Measurements from ENCODE around the gene SLX9.
"Not testable (repeated sequence)": the region's sequence is repeated elsewhere in the genome, so short reads cannot be mapped to it uniquely, and the experiment has no call there.

SLX9 gene

DNA sequence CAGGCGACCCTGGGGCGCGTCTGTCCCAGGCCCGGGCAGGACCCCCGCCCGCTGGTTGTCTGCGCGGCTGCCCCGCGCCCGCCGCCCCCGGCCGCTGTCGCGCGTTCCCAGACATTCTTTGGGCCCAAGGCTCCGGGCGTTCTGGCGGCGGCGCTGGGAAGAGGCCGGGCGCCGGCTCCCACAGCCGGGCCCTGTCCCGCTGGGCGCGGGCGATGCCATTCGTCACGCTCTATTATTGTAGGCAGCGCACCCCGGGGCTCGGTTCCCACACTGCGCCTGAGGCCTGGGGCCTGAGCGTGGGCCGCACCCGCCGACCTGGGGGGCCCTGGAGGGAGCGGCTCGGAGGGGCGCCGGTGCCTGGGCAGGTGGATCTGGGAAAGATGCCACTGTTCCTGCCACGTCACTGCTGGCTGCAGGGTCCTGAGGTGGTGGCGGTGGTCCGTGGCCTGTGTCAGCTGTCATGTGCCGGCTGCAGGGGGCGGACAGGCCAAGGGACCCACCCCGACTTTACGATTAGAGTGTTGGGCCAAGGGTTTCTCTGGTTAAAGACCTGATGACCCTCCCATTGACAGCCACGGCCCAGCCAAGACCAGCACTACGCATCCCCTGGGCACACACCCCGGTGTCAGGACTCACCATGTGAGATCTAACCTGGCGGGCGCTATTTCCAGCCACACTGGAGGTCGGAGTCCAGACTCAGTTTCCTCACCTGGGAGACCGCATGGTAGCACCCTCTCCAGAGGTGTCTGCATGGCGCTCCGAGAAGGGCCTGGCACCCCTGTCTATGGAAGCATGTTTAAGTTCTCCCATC, 79.5 kb downstream of the SLX9 start:
- DNase-seq (ENCODE audit: low read depth), result no peak
- H3K4me3 ChIP-seq (replicated peaks; ENCODE audit: low read depth, low read length), result no peak overlapping the region
- TF ChIP-seq, protein P1, sequence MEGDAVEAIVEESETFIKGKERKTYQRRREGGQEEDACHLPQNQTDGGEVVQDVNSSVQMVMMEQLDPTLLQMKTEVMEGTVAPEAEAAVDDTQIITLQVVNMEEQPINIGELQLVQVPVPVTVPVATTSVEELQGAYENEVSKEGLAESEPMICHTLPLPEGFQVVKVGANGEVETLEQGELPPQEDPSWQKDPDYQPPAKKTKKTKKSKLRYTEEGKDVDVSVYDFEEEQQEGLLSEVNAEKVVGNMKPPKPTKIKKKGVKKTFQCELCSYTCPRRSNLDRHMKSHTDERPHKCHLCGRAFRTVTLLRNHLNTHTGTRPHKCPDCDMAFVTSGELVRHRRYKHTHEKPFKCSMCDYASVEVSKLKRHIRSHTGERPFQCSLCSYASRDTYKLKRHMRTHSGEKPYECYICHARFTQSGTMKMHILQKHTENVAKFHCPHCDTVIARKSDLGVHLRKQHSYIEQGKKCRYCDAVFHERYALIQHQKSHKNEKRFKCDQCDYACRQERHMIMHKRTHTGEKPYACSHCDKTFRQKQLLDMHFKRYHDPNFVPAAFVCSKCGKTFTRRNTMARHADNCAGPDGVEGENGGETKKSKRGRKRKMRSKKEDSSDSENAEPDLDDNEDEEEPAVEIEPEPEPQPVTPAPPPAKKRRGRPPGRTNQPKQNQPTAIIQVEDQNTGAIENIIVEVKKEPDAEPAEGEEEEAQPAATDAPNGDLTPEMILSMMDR (IDR thresholded peaks at IDR 0.05; ENCODE audit: low read length, missing control alignments), result no peak

DNA sequence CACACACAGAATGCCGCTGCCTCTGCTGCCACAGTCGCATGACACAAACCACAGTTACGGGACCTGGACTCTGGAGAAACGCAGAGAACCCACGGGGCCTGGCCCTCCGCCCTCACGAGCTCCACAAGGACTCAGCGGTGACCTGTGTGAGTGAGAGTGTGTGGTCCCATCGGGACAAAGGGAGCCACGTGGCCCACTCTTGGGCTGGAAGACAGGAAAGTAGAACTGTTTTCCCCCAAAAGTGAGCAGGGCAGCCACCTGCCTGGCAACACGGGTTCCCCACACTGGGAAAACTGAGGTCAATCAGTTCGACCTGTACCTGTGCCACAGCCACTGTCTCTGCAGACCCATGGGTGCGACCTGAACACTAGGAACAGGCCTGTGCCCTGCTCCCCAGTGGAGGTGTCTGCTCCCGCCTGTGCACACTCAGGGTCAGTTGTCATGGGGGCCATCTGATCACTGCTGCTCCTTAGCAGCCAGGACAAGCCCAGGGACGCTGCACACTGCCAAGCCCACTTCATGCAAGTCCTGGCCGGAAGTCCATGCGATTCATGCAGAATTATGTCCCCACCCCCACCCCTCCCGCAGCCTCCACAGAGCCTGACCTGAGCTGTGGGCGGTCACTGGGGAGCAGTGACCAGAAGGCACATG, 80.2 kb downstream of the SLX9 start:
- no peak for DNase-seq (ENCODE audit: low read depth)
- no peak overlapping the region for H3K4me3 ChIP-seq (replicated peaks; ENCODE audit: low read depth, low read length)
- TF ChIP-seq, protein P1 (IDR thresholded peaks at IDR 0.05; ENCODE audit: low read length, missing control alignments), result no peak

DNA sequence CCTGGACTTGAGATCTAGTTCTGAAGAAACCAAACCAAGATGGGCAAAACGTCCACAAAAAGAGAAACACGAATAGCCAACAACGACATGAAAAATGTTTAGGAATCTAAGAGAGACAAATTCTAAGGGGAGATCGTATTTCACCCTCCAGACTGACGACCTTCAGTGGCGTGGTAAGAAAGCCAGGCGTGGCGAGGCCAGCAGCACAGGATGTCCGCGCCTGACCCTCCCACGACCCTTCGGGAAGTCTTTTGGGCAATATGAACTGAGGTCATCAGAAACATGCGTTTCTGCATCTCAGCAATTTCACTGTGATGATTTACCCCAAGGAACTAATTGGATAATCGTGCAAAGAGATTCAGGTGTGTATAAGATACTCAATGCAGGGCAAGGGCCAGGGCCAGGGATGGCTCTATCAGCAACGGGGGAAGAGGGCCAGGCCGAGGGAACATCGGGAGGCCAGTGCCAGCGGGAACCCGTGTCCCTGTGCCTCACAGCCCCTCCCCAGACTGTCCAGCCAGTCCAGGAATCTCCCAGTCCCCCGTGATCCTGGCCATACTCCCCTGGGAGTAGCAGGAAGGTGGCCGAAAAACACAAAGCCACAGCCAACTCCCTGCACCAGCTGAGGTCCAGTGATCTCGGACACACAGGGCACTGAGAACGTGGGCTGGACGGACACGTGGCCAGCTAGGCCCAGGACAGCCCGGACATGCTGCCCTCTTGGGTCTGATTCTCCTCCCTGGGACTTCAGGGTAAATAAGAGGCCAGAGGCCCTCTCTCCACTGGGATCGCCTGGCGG, 81.0 kb downstream of the SLX9 start:
- TF ChIP-seq, protein P1 (IDR thresholded peaks at IDR 0.05; ENCODE audit: low read length, missing control alignments), result no peak
- DNase-seq (ENCODE audit: low read depth), result no peak
- H3K4me3 ChIP-seq (replicated peaks; ENCODE audit: low read depth, low read length), result no peak overlapping the region

DNA sequence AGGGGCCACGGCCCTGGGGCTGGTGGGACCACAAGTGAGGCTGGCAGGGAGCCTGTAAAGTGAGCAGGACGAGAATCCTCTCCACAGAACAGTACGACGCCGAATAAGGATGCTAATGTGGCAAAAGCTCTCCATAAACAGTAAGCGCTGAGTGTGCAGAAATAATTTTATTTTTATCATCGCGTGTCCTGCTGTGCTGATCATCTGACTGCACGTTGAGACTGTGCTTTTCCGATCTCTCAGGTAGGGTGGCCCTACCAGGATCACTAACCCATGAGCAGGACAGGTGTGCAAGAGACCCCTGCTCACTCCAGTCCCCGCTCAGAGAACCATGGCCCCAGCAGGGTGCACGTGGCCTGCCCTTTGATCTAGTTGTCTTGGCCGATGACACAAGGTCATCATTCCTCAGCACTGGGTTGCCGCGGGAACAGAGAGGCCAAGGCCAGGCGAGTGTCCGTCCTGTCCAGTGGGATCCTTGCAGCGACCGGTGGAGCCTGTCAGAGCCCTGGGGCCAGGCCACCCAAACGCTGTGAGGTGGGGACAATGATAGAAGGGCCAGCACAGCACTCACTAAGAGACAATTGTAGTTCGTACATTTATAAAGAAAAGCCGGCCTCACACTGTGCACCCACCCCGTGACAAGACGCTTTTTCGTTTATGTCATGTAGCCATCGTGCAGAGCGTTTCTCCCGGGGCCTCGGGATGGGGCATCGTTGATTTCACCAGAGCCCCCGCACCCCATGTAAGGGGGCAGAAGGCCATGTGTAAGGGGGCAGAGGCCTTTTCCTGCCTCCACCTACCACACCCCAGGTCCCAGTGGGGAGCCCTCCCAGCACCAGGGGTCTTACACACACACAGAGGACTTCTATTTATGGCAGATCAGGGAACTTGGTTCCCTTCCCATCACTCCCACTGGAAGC, 81.9 kb downstream of the SLX9 start:
- H3K4me3 ChIP-seq (replicated peaks; ENCODE audit: low read depth, low read length), result no peak overlapping the region
- DNase-seq (ENCODE audit: low read depth), result no peak
- TF ChIP-seq, protein P1 (IDR thresholded peaks at IDR 0.05; ENCODE audit: low read length, missing control alignments), result no peak

DNA sequence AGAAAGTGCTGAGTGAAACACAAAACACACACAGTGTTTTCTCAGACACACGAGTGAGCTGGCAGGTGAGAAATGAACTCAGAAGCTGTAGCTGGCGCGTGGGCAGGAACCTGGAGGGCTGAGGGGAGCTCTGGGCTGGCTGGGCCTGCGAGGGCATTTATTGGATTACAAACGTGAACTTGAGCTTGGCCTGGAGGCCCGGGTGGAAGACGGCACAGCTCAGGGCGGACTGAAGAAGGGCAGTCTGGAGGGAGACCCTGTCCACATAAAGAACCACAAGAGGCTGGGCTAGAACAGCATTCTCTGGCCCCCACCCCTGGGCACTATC, 82.5 kb downstream of the SLX9 start:
- H3K4me3 ChIP-seq (replicated peaks; ENCODE audit: low read depth, low read length), result no peak overlapping the region
- no peak for DNase-seq (ENCODE audit: low read depth)
- TF ChIP-seq, protein P1 (IDR thresholded peaks at IDR 0.05; ENCODE audit: low read length, missing control alignments), result no peak

DNA sequence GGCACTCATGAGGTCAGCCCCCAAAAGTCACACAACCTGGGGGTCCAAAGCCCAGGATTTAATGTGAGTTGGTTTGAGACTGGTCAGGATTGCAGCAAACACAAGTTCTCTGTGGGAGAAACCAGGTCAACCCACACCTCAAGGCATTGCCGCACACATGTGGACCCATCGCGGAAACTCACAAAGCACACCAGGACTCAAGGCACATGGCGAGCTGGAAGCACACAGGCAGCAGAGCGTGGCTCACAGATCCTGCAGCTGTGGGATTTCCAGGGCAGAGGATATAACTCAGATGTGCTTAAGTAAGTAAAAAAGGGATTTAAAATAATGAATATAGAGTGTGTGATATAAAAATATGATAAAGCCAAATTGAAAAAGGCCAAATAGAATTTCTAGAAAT, 82.9 kb downstream of the SLX9 start:
- no peak for DNase-seq (ENCODE audit: low read depth)
- TF ChIP-seq, protein P1 (IDR thresholded peaks at IDR 0.05; ENCODE audit: low read length, missing control alignments), result no peak
- no peak overlapping the region for H3K4me3 ChIP-seq (replicated peaks; ENCODE audit: low read depth, low read length)

DNA sequence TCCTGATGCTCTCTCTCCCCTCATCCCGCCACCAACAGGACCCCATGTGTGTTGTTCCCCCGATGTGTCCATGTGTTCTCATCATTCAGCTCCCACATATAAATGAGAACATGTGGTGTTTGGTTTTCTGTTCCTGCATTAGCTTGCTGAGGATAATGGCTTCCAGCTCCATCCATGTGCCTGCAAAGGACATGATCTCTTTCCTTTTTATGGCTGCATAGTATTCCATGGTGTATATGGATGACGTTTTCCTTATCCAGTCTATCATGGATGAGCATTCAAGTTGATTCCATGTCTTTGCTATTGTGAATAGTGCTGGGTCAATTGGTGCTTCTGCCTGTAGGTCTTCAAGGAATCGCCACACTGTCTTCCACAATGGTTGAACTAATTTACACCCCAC, 84.7 kb downstream of the SLX9 start:
- not testable (repeated sequence) for DNase-seq (ENCODE audit: low read depth); H3K4me3 ChIP-seq (replicated peaks; ENCODE audit: low read depth, low read length)

Measured in fibroblast of pulmonary artery (primary cell).